SK-N-SH treated with all-trans-retinoic acid at 6 μM for 48 hours (cell line): ENCODE data around the gene FDX2.

Experiments
- ATAC-seq: fragments of 200-7000 bp; cut with Tn5 transposase; 3 replicates; pipeline ENCODE4 v1.9.1; 2020; ENCODE audit warnings: mild to moderate bottlenecking, moderate library complexity
- ARNTL ChIP-seq: fragments of 450-650 bp; formaldehyde crosslinking; IDR thresholded peaks from 2 replicates; pipeline ENCODE4 v1.5.0; 2020; ENCODE audit warnings: low read depth, mild to moderate bottlenecking, moderate library complexity, borderline replicate concordance
- BACH2 ChIP-seq: fragments of 250-450 bp; sonication (Bioruptor Pico); IDR thresholded peaks from 2 replicates; pipeline ENCODE4 v1.9.0; 2021; ENCODE audit warnings: mild to moderate bottlenecking, borderline replicate concordance
- CSDC2 ChIP-seq: fragments of 250-450 bp; sonication (Bioruptor Pico); IDR thresholded peaks from 2 replicates; pipeline ENCODE4 v1.5.0; 2020; ENCODE audit warnings: mild to moderate bottlenecking, moderate library complexity
- CSRNP3 ChIP-seq: fragments of 250-450 bp; sonication (Bioruptor Pico); IDR thresholded peaks from 2 replicates; pipeline ENCODE4 v1.5.1; 2021; ENCODE audit warnings: mild to moderate bottlenecking, moderate library complexity
- ESRRG ChIP-seq: fragments of 250-450 bp; sonication (Bioruptor Pico); IDR thresholded peaks from 2 replicates; pipeline ENCODE4 v1.6.1; 2021; ENCODE audit warnings: mild to moderate bottlenecking
- GLIS3 ChIP-seq: fragments of 250-450 bp; sonication (Bioruptor Pico); IDR thresholded peaks from 2 replicates; pipeline ENCODE4 v1.5.0; 2020; ENCODE audit warnings: mild to moderate bottlenecking, moderate library complexity
- ISL1 ChIP-seq: fragments of 250-450 bp; sonication (Bioruptor Pico); IDR thresholded peaks from 2 replicates; pipeline ENCODE4 v2.1.2; 2022; ENCODE audit warnings: mild to moderate bottlenecking, moderate library complexity
- PATZ1 ChIP-seq: fragments of 250-450 bp; sonication (Bioruptor Pico); IDR thresholded peaks from 2 replicates; pipeline ENCODE4 v1.8.0; 2020; ENCODE audit warnings: mild to moderate bottlenecking, moderate library complexity, borderline replicate concordance
- PPARA ChIP-seq: fragments of 250-450 bp; sonication (Bioruptor Pico); IDR thresholded peaks from 2 replicates; pipeline ENCODE4 v1.5.0; 2020; ENCODE audit warnings: mild to moderate bottlenecking, borderline replicate concordance
- RARB ChIP-seq: fragments of 250-450 bp; sonication (Bioruptor Pico); IDR thresholded peaks from 2 replicates; pipeline ENCODE4 v1.8.0; 2021; ENCODE audit warnings: mild to moderate bottlenecking, moderate library complexity
- SNAI2 ChIP-seq: fragments of 250-450 bp; sonication (Bioruptor Pico); IDR thresholded peaks from 2 replicates; pipeline ENCODE4 v1.5.0; 2020; ENCODE audit warnings: mild to moderate bottlenecking, moderate library complexity
- TCF4 ChIP-seq: fragments of 250-450 bp; sonication (Bioruptor Pico); IDR thresholded peaks from 2 replicates; pipeline ENCODE4 v1.8.0; 2021; ENCODE audit warnings: mild to moderate bottlenecking, moderate library complexity, borderline replicate concordance
- TOX ChIP-seq: fragments of 250-450 bp; sonication (Bioruptor Pico); IDR thresholded peaks from 2 replicates; pipeline ENCODE4 v1.8.0; 2021; ENCODE audit warnings: mild to moderate bottlenecking, moderate library complexity, borderline replicate concordance
- ZC3H10 ChIP-seq: fragments of 250-450 bp; sonication (Bioruptor Pico); IDR thresholded peaks from 2 replicates; pipeline ENCODE4 v1.5.1; 2021; ENCODE audit warnings: mild to moderate bottlenecking, moderate library complexity
- ZFP3 ChIP-seq: fragments of 250-450 bp; sonication (Bioruptor Pico); IDR thresholded peaks from 2 replicates; pipeline ENCODE4 v1.5.0; 2020; ENCODE audit warnings: mild to moderate bottlenecking, moderate library complexity
- ZFP30 ChIP-seq: fragments of 450-650 bp; formaldehyde crosslinking; IDR thresholded peaks from 2 replicates; pipeline ENCODE4 v1.5.0; 2022; ENCODE audit warnings: mild to moderate bottlenecking, moderate library complexity
- ZNF565 ChIP-seq: fragments of 450-650 bp; formaldehyde crosslinking; conservative IDR thresholded peaks from 2 replicates; pipeline ENCODE4 v1.5.0; 2020; ENCODE audit warnings: low read depth, mild to moderate bottlenecking, moderate library complexity
- ZNF70 ChIP-seq: fragments of 450-650 bp; formaldehyde crosslinking; IDR thresholded peaks from 2 replicates; pipeline ENCODE4 v1.5.0; 2020; ENCODE audit warnings: mild to moderate bottlenecking, moderate library complexity
- ZNF8 ChIP-seq: fragments of 450-650 bp; formaldehyde crosslinking; IDR thresholded peaks from 2 replicates; pipeline ENCODE4 v1.5.0; 2020; ENCODE audit warnings: mild to moderate bottlenecking, moderate library complexity
- TF ChIP-seq, protein P1 (sequence below): fragments of 250-450 bp; sonication (Bioruptor Pico); IDR thresholded peaks from 2 replicates; pipeline ENCODE4 v1.5.0; 2020; ENCODE audit warnings: mild to moderate bottlenecking, moderate library complexity
- TF ChIP-seq, protein P2 (sequence below): fragments of 250-450 bp; sonication (Bioruptor Pico); IDR thresholded peaks from 2 replicates; pipeline ENCODE4 v1.5.1; 2020; ENCODE audit warnings: low read depth, mild to moderate bottlenecking, moderate library complexity

The FDX2 gene

DNA sequence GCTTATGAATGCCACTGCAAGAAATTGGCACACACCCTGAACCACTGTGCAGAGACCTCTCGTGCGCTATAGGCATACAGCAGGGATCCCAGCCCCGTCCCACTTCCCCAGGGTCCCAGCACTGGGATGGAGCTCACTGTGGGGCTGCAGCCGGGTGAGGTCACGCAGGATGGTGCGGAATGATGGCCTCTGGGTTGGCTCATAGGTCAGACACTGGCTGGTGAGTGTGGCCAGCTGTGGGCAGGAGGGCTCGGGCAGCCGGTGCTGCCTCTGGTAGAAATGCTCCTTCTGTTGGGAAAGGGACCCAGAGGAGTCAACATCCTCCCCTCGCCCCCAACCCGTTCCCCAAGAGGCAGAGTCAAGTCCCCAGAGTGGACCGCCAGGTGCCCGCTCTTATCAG, 40.6 kb upstream of the FDX2 start:
- no peak for ATAC-seq
- TF ChIP-seq CSDC2 = no peak
- TF ChIP-seq ZFP3 (CRISPR knock-in tag) = no peak
- no peak for TF ChIP-seq PPARA
- TF ChIP-seq ZNF8 = no peak
- no peak for TF ChIP-seq ZFP30 (CRISPR knock-in tag)
- no peak for TF ChIP-seq SNAI2 (CRISPR knock-in tag)

DNA sequence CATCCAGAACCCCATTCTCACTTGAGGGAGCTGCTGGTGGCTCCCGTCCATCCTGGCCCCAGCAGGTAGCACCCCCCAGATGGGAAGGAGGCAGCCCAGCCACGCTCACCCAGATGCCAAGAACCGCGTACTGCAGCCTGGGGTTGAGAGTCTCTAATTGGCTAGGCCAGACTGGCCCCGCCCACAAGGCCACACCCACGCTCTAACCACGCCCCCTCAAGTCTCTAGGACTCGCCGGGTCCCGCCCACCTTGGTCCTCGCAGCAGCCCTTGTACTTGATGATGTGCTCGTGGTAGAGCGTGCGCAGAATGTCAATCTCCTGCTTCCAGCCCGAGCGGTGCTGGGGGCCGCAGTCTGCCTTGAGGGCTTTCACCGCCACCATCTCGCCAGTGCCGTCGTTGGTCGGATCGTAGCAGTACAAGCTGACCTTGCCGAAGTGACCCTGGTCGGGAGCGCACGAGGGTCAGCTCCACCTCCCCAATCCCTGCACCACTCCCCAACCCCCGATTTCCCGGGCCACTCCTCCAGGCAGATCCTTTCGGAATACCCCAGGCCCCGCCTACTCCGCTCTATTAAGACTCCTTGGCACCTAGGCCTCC, 38.1 kb upstream of the FDX2 start:
- peak; percentile 46; the same call in 2 of the 3 replicates for ATAC-seq
- no peak for TF ChIP-seq ZFP3 (CRISPR knock-in tag)
- no peak for TF ChIP-seq ARNTL (CRISPR knock-in tag)
- TF ChIP-seq CSDC2 = no peak
- no peak for TF ChIP-seq CSRNP3
- TF ChIP-seq ISL1 (CRISPR knock-in tag) = no peak
- TF ChIP-seq ZNF8 = no peak
- no peak for TF ChIP-seq TCF4 (CRISPR knock-in tag)
- TF ChIP-seq, protein P1, sequence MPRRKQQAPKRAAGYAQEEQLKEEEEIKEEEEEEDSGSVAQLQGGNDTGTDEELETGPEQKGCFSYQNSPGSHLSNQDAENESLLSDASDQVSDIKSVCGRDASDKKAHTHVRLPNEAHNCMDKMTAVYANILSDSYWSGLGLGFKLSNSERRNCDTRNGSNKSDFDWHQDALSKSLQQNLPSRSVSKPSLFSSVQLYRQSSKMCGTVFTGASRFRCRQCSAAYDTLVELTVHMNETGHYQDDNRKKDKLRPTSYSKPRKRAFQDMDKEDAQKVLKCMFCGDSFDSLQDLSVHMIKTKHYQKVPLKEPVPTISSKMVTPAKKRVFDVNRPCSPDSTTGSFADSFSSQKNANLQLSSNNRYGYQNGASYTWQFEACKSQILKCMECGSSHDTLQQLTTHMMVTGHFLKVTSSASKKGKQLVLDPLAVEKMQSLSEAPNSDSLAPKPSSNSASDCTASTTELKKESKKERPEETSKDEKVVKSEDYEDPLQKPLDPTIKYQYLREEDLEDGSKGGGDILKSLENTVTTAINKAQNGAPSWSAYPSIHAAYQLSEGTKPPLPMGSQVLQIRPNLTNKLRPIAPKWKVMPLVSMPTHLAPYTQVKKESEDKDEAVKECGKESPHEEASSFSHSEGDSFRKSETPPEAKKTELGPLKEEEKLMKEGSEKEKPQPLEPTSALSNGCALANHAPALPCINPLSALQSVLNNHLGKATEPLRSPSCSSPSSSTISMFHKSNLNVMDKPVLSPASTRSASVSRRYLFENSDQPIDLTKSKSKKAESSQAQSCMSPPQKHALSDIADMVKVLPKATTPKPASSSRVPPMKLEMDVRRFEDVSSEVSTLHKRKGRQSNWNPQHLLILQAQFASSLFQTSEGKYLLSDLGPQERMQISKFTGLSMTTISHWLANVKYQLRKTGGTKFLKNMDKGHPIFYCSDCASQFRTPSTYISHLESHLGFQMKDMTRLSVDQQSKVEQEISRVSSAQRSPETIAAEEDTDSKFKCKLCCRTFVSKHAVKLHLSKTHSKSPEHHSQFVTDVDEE (CRISPR knock-in tag) = no peak
- no peak for TF ChIP-seq TOX
- TF ChIP-seq ZNF70 = no peak
- TF ChIP-seq RARB (CRISPR knock-in tag) = no peak
- TF ChIP-seq ZC3H10 = no peak
- TF ChIP-seq BACH2 (CRISPR knock-in tag) = no peak
- TF ChIP-seq, protein P2, sequence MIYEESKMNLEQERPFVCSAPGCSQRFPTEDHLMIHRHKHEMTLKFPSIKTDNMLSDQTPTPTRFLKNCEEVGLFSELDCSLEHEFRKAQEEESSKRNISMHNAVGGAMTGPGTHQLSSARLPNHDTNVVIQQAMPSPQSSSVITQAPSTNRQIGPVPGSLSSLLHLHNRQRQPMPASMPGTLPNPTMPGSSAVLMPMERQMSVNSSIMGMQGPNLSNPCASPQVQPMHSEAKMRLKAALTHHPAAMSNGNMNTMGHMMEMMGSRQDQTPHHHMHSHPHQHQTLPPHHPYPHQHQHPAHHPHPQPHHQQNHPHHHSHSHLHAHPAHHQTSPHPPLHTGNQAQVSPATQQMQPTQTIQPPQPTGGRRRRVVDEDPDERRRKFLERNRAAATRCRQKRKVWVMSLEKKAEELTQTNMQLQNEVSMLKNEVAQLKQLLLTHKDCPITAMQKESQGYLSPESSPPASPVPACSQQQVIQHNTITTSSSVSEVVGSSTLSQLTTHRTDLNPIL = no peak
- TF ChIP-seq PPARA = no peak
- TF ChIP-seq ZFP30 (CRISPR knock-in tag) = no peak
- TF ChIP-seq SNAI2 (CRISPR knock-in tag) = no peak
- TF ChIP-seq ESRRG (CRISPR knock-in tag) = no peak

GRCh38 chr19:10352764-10353671, 37.2 kb upstream of the FDX2 start:
- no peak for ATAC-seq
- no peak for TF ChIP-seq RARB (CRISPR knock-in tag)
- TF ChIP-seq PPARA = no peak
- no peak for TF ChIP-seq ZNF8
- TF ChIP-seq TCF4 (CRISPR knock-in tag) = no peak
- TF ChIP-seq ZC3H10 = no peak
- TF ChIP-seq ZNF565 = no peak
- TF ChIP-seq SNAI2 (CRISPR knock-in tag) = no peak
- no peak for TF ChIP-seq CSRNP3
- TF ChIP-seq ESRRG (CRISPR knock-in tag) = no peak
- TF ChIP-seq TOX = no peak
- TF ChIP-seq GLIS3 (CRISPR knock-in tag) = no peak
- no peak for TF ChIP-seq PATZ1 (CRISPR knock-in tag)
- TF ChIP-seq, protein P2 = no peak
- TF ChIP-seq, protein P1 (CRISPR knock-in tag) = no peak
- TF ChIP-seq ZFP3 (CRISPR knock-in tag) = no peak
- TF ChIP-seq ISL1 (CRISPR knock-in tag) = no peak
